GM19455 (cell line): ENCODE data around the gene ZFYVE9.
"Not testable (repeated sequence)": the region's sequence is repeated elsewhere in the genome, so short reads cannot be mapped to it uniquely, and the experiment has no call there.

Experiments used
- ATAC-seq: cut with Tn5 transposase; IDR thresholded peaks from one replicate; pipeline ENCODE4 v1.9.1; 2021; ENCODE audit not compliant: unreplicated experiment

ZFYVE9 gene

GRCh38 chr1:52191395-52191965 is 49.6 kb downstream of the ZFYVE9 start:
- ATAC-seq = no peak

GRCh38 chr1:52192024-52192423 is 50.1 kb downstream of the ZFYVE9 start:
- no peak for ATAC-seq

DNA sequence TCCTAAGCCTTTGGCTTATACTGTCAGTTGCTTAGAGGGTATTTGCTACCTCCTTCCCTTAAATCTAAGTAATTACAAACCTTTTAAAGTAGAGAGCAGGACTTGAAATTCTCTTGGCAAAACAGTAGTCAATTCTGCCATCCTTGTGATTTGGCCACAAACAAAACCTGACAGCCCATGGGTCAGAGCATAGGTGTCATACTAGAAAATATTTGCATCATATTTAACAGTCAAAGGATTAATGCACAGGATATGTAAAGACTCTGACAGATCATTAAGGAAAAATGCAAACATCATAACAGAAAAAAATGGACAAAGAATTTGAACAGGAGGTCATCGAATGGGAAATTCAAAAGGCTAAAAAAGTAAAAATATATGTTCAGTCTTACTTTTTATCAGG is 50.5 kb downstream of the ZFYVE9 start:
- ATAC-seq = no peak

DNA sequence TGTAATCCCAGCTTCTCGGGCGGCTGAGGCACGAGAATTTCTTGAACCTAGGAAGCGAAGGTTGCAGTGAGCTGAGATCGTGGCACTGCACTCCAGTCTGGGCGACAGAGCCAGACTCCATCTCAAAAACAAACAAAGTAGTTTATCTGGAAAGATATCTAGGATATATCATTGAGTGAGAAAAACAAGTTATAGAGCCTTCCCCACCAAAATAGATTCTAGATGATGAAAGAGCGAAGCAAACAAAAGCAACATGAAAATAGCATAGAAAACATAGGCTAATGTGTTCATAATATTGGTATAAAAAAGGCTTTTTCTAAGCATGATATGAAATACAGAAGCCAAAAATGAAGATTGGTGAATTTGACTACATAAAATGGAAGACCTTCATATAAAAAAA is 52.1 kb downstream of the ZFYVE9 start:
- no peak for ATAC-seq

DNA sequence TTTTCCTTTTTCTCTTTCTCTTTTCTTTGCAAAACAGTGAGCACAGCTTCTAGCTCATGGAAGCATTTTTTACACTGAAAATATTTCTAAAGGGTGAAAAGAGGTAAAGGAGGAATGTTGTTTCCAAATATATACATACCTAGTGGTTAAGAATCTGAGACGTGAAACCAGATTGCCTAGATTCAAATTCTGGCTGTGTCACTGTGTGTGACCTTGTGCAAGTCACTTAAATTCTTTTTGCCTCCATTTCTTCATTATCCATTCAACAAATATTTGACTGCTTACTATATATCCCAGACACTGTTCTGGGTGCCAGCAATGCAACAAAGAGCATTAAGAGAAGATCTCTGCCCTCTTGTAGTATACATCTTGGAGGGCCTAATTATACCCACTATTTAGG is 53.3 kb downstream of the ZFYVE9 start:
- ATAC-seq = no peak

- no peak for ATAC-seq
Measured at GRCh38 chr1:52203935-52204625, 62.2 kb downstream of the ZFYVE9 start.

DNA sequence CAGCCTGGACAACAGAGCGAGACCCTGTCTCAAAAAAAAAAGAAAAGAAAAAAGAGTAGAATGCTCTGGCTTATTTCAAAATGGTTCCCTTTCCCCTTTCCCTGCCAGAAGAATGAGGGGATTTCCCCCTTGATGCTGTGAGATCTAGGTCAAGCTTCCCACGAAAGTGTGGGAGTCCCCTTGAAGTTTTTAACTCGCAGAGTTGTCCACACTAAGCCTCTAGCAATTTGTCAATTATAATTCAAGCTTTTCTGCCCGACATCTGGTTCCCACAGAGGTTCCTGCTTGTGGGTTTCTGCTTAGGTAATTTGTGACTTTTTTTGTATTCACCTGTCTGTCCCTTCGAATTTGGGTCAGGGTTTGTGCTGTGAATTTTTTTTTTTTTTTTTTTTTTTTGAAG is 62.8 kb downstream of the ZFYVE9 start:
- ATAC-seq = no peak

GRCh38 chr1:52206686-52207085 is 64.8 kb downstream of the ZFYVE9 start:
- not testable (repeated sequence) for ATAC-seq

DNA sequence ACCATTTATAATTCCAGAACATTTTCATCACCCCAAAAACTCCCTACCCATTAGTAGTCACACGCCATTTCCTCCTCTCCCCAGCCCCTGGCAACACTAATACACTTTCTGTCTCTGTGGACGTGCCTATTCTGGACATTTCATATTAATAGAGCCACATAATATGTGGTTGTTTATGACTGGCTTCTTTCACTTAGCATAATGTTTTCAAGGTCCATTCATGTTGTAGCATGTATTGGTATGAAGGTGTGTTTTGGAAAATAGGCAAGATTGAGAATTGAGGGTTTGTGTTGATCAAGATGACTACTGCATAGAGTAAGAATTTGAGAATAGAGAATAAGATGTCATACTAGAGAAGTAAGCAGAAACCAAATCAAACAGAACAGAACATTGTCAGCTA is 67.5 kb downstream of the ZFYVE9 start:
- ATAC-seq = no peak

- ATAC-seq = no peak
Measured at GRCh38 chr1:52210044-52210443, 68.2 kb downstream of the ZFYVE9 start.

DNA sequence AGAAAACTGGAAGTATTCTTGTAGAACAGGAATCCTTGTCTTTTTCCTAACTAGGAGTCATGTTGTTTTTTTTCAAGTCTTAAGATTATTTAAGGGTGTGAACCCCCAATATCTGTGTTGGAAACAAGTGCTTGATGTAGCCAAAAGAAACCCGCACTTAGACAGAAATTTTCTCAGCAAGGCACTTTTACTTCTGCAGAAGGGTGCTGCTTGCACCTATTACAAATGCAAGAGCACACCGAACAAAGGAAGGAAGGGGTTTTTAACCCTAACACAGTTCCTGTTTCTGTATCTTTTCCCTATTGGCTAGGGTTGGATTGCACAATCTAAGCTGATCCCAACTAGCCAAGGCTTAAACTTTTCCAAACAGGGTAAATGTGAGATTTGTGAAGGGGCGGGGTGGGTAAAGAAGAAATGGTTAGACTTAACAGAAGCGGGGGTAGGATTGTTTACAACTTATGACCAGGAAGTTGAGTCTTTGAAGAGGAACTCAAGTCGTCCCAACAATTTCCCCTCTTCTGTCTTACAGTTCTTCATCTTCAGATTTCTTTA is 75.1 kb downstream of the ZFYVE9 start:
- no peak for ATAC-seq

DNA sequence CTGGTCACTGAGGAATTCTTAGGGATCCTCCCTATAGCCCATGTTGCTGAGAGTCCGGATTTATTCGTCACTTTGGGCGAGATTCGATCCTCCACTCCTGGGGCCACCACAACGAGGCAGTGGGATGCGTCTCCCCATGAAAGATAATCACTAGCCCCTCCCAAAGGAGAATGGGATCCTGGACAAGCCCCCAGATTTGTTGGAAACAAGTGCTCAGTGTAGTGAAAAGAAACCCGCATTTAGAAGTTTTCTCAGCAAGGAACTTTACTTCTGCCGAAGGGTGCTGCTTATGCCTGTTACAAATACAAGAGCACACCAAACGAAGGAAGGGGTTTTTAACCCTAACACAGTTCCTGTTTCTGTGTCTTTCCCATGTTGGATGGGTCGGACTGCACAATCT is 83.3 kb downstream of the ZFYVE9 start:
- ATAC-seq = no peak

DNA sequence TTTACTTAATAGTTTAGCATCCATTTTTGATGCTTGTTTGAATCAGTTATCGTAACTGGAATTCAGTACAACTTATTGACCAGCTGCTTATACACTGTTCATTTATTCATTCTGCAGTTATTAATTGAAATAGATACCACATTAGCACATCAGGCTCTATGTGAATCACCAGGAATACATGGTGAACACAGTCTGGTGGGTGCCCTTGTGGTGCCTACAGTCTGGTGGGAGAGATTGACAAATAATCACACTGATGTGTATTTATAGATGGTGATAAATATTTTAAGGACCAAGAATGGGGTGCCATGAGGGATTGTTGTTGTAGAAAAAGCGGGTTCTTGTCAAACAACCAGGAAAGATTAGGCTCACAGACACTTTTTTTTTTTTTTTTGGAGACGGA is 87.6 kb downstream of the ZFYVE9 start:
- no peak for ATAC-seq

GRCh38 chr1:52233463-52233862 is 91.6 kb downstream of the ZFYVE9 start:
- no peak for ATAC-seq

DNA sequence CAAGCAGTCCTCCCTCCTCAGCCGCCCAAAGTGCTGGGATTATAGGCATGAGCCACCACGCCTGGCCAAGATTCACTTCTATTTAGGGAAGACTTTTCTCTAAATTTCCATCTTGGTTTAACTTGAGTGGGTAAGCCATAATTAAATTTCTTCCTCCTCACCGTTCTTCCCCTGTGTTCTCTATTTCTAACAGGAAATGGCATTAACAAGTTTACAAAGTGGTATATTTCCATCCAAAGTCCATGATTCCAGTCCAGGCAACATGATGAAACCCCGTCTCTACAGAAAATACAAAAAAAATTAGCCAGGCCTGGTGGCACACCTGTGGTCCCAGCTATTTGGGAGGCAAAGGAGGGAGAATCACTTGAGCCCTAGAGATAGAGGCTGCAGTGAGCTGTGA is 92.1 kb downstream of the ZFYVE9 start:
- no peak for ATAC-seq

- ATAC-seq = no peak
Measured at GRCh38 chr1:52234708-52235107, 92.8 kb downstream of the ZFYVE9 start.

DNA sequence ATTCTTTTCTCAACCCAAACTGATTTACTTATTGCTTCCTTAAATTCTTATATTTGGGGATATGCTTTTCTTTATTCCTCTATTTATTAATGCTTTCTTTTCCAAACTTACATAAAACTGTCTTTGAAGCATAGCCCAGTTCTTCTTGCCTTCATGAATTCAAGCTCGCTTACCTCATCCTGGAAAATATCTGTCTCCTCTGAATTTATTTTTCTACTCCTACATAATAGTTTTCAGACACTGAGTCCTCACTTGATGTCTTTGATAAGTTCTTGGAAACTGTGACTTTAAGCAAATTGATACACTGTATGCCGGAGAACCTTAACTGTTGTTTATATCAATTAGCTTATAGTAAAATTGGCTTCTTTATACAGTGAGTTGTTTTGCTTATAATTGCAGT is 93.8 kb downstream of the ZFYVE9 start:
- ATAC-seq = no peak

GRCh38 chr1:52237430-52237829 is 95.5 kb downstream of the ZFYVE9 start:
- no peak for ATAC-seq

- ATAC-seq = no peak
Measured at GRCh38 chr1:52238474-52238873, 96.6 kb downstream of the ZFYVE9 start.

GRCh38 chr1:52238887-52239707 is 97.2 kb downstream of the ZFYVE9 start:
- ATAC-seq = no peak

- no peak for ATAC-seq
Measured at GRCh38 chr1:52239708-52240001, 97.8 kb downstream of the ZFYVE9 start.

DNA sequence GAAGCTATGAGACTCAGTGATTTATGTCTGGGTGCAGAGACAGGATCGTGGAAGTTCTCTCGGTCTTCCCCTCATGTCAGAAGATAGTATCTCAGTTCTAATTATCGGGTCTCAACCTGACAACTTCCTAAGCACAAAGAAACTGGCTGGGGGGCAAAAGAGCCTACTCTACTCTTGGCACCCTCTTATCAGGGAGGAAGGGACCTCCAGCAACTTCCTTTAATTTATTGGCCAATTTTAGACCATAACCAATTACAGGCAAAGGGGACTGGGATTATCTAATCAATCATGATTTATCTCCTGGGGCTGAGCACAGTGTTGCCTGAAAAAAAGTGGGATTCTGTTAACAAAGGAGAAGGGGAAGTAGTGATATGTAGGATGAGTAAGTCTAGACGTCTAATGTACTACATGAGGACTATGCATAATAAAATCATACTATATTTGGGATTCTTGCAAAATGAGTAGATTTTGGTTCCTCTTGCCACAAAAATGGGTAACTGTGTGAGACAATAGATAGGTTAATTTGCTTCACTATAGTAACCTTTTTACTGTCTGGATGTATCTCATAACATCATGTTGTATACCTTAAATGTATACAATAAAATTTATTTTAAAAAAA is 98.8 kb downstream of the ZFYVE9 start:
- no peak for ATAC-seq
